ENCODE data around the gene SMYD2. TPM values are rescaled to one million over a fixed set of nuclear protein-coding genes. Genes with fewer than 3 reads are reported as not detected.

SMYD2 gene
- total and polyA plus RNA-seq, 2 donors (not counting 3 experiments of a cell fraction or from before 2014, with no cell fraction given) = 8.0 to 20.9 TPM

GRCh38 chr1:214330222-214330621, 49.3 kb downstream of the SMYD2 start:
- Histone ChIP-seq H3K27ac (ENCODE audit: insufficient read depth, low read depth, low read length) (no peak overlapping the region), H3K9me3 (replicated peaks; ENCODE audit: control insufficient read depth, insufficient read depth, low read length) (no peaks in the 10 kb centered on the region), H4K20me1 (replicated peaks; ENCODE audit: control insufficient read depth, extremely low read depth, insufficient read depth, low read length) (no peaks in the 10 kb centered on the region), H3K9ac (replicated peaks; ENCODE audit: extremely low read depth, insufficient read depth, low read length) (no peak overlapping the region), H3K9me1 (replicated peaks; ENCODE audit: control insufficient read depth, extremely low read depth, insufficient read depth, low read length) (no peaks in the 10 kb centered on the region), H3K36me3 (ENCODE audit: control insufficient read depth in 2 of 2, extremely low read depth in 1 of 2, insufficient read depth in 2 of 2, low read length in 2 of 2) (no peaks in the 10 kb centered on the region), H3K4me3 (replicated peaks in 1 of 3; ENCODE audit: insufficient read depth in 1 of 3, low read depth in 1 of 3, low read length in 3 of 3) (no peak overlapping the region), H3K4me1 (ENCODE audit: control insufficient read depth, extremely low read depth, insufficient read depth, low read length) (peaks cover 9% of the 10 kb centered on the region), H3K4me2 (ENCODE audit: insufficient read depth, low read length) (no peak overlapping the region), H3K79me2 (ENCODE audit: control insufficient read depth, insufficient read depth, low read length) (no peaks in the 10 kb centered on the region), H2AFZ (ENCODE audit: low read depth, low read length) (no peak overlapping the region), H3K27me3 (ENCODE audit: control insufficient read depth in 2 of 2, insufficient read depth in 2 of 2, low read length in 2 of 2) (no peaks in the 10 kb centered on the region)
- dilution Hi-C loops (cut with MboI; ENCODE audit: extremely low pct_ligation_motif_present, low sequenced_read_pairs) (loop anchor here (25.0 kb wide), 1 partner anchor 257 kb away; no protein-coding TSS in a partner anchor), intact Hi-C loops (cut with micrococcal nuclease) (loop anchor here (5.0 kb wide), 3 partner anchors 343 to 1208 kb away; partner anchors contain the start of gene PROX1)
- ChIA-PET POLR2A (interaction anchor here (1.1 kb wide), 1 partner anchor 116 kb away, joined by 3 read pairs; no protein-coding TSS in a partner anchor), CTCF (interaction anchor here (0.9 to 11.6 kb wide), 19 partner anchors 14 to 1205 kb away, joined by 3 to 671 read pairs (median 15); no protein-coding TSS in a partner anchor)
- TF ChIP-seq CTCF (IDR thresholded peaks at IDR 0.05; ENCODE audit: extremely low read depth in 1 of 2, insufficient read depth in 1 of 2, low read depth in 1 of 2, low read length in 2 of 2) (no peak), FOS (IDR thresholded peaks at IDR 0.05; ENCODE audit: borderline replicate concordance, insufficient read depth, low read length) (no peak), EZH2 (IDR thresholded peaks at IDR 0.05; ENCODE audit: borderline replicate concordance, low read depth, low read length, severe bottlenecking) (no peak), MAX (IDR thresholded peaks at IDR 0.05; ENCODE audit: insufficient read depth, insufficient read length) (no peak), JUN (IDR thresholded peaks at IDR 0.05; ENCODE audit: borderline replicate concordance, insufficient read depth, insufficient read length, low read depth) (no peak), POLR2A (IDR thresholded peaks at IDR 0.05; ENCODE audit: low read depth, low read length) (no peak), GATA2 (IDR thresholded peaks at IDR 0.05; ENCODE audit: insufficient read depth, insufficient read length, low read depth, low read length) (no peak), MYC (IDR thresholded peaks at IDR 0.05; ENCODE audit: low read depth, low read length) (no peak)
- DNase-seq (ENCODE audit: low read depth, low spot score) = no peak
- no peak for FAIRE-seq
- BruUV-seq (replicated peaks) = no TSS peak
